Thyroid gland (tissue), 4 donors: ENCODE results near the gene MATN1. TPM values are rescaled to one million over a fixed set of nuclear protein-coding genes. Genes with fewer than 3 reads are reported as not detected.
A peak's percentile ranks its signal among the peaks of the same experiment; 100 is the strongest.

ENCODE experiments used
- DNase-seq, 2 donors: peaks; one replicate each; pipeline ENCODE4 v3.0.0-alpha.2; 2019
- H3K27ac ChIP-seq, 3 donors: fragments of 200-600 bp; sonication (generic); 1 replicate in 2 of 3; 2 replicates in 1 of 3; pipeline ENCODE4 v1.5.1; 2016 to 2019; ENCODE audit warnings: mild to moderate bottlenecking in 1 of 3, moderate library complexity in 1 of 3
- H3K27me3 ChIP-seq: fragments of 200-600 bp; sonication (generic); one replicate; pipeline ENCODE4 v1.5.1; 2019
- H3K36me3 ChIP-seq, 2 donors: fragments of 200-600 bp; sonication (generic); one replicate each; pipeline ENCODE4 v1.5.1; 2016 to 2019
- H3K4me1 ChIP-seq, 2 donors: fragments of 200-600 bp; sonication (generic); one replicate each; pipeline ENCODE4 v1.5.1; 2017 to 2019
- H3K4me3 ChIP-seq, 3 donors: fragments of 200-600 bp; sonication (generic); replicated peaks in 1 of 3; 1 replicate in 2 of 3; 2 replicates in 1 of 3; pipeline ENCODE4 v1.5.1; 2016; ENCODE audit warnings: mild to moderate bottlenecking in 1 of 3
- H3K9me3 ChIP-seq: fragments of 200-600 bp; sonication (generic); one replicate; pipeline ENCODE4 v1.5.1; 2017
- POLR2A ChIP-seq, 2 donors: fragments of 450-650 bp; IDR thresholded peaks; one replicate each; pipeline ENCODE4 v1.6.1; 2017; ENCODE audit warnings: antibody characterized with exemption in 2 of 2, mild to moderate bottlenecking in 2 of 2, moderate library complexity in 1 of 2
- whole genome bisulfite sequencing, 2 donors: methylation state at CpG; one replicate each; pipeline ENCODE4 v1.1.5; 2017; 5-methylcytosine and 5-hydroxymethylcytosine counted together
- intact Hi-C: fragments of 100-400 bp; cut with DNase I; formaldehyde crosslinking; loops from one replicate; pipeline ENCODE4 v1.15.1; 2023
- total RNA-seq, 4 donors: library from RNA; depleted of rRNA; stranded (reverse); fragments of >200 nt; gene quantifications; one replicate each; pipeline ENCODE4 v1.2.3, GENCODE V29; 2016
- TF ChIP-seq, protein P1 (sequence below), 6 experiments: fragments of 200-600 bp in 3 of 6; fragments of 450-650 bp in 3 of 6; sonication (generic) in 3 of 6; IDR thresholded peaks; one replicate each; pipeline ENCODE4 v1.5.1; 2016 to 2019; ENCODE audit warnings: antibody characterized with exemption in 6 of 6, mild to moderate bottlenecking in 2 of 6, inconsistent platforms in 1 of 6, moderate library complexity in 1 of 6

The MATN1 gene, protein sequence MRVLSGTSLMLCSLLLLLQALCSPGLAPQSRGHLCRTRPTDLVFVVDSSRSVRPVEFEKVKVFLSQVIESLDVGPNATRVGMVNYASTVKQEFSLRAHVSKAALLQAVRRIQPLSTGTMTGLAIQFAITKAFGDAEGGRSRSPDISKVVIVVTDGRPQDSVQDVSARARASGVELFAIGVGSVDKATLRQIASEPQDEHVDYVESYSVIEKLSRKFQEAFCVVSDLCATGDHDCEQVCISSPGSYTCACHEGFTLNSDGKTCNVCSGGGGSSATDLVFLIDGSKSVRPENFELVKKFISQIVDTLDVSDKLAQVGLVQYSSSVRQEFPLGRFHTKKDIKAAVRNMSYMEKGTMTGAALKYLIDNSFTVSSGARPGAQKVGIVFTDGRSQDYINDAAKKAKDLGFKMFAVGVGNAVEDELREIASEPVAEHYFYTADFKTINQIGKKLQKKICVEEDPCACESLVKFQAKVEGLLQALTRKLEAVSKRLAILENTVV
- 1 to 10 TPM in 1 of 4 donors, under 1 TPM in 1, not detected in 2; 0.45 to 3.0 TPM for total RNA-seq

DNA sequence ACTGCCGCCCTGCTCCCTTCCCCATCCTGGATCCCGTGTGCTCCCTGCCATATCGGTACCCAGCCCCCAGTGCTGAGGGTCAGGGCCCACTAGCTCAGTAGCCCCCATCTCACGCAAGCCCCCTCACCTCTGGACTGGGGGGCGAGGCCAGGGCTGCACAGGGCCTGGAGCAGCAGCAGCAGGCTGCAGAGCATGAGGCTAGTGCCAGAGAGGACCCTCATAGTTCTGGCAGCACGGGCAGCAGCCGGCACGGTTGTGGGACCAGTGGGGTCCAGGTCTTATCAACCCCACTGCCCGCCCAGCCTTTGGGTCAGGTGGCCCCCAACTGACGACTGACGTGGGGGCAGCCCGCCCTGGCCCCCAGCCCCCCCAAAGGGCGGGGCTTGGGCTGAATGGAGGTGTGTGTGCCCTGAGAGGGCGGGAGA is at the start of gene MATN1:
MATN1 (minus strand) TSS at position 255 of the 425 bp plus-strand sequence; CDS start at position 221, 34 bp downstream.
- Histone ChIP-seq H3K4me3 (no peak within 1 kb of the TSS), H3K27ac (peak within 1 kb of the TSS in 1 of 3 donors; percentile 46), H3K27me3 (no peaks in the 10 kb centered on the region), H3K36me3 (no peaks in the 10 kb centered on the region), H3K9me3 (no peaks in the 10 kb centered on the region), H3K4me1 (peaks cover 12 to 23% of the 10 kb centered on the region in 2 donors)
- 91 to 100% methylated on average over 1 to 12 of the region's 14 CpGs for WGBS, 2 donors
- intact Hi-C loops = no loop called here
- no peak for DNase-seq
- TF ChIP-seq, protein P1, sequence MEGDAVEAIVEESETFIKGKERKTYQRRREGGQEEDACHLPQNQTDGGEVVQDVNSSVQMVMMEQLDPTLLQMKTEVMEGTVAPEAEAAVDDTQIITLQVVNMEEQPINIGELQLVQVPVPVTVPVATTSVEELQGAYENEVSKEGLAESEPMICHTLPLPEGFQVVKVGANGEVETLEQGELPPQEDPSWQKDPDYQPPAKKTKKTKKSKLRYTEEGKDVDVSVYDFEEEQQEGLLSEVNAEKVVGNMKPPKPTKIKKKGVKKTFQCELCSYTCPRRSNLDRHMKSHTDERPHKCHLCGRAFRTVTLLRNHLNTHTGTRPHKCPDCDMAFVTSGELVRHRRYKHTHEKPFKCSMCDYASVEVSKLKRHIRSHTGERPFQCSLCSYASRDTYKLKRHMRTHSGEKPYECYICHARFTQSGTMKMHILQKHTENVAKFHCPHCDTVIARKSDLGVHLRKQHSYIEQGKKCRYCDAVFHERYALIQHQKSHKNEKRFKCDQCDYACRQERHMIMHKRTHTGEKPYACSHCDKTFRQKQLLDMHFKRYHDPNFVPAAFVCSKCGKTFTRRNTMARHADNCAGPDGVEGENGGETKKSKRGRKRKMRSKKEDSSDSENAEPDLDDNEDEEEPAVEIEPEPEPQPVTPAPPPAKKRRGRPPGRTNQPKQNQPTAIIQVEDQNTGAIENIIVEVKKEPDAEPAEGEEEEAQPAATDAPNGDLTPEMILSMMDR (IDR thresholded peaks at IDR 0.05) = no peak
- no peak for TF ChIP-seq POLR2A (IDR thresholded peaks at IDR 0.05)

DNA sequence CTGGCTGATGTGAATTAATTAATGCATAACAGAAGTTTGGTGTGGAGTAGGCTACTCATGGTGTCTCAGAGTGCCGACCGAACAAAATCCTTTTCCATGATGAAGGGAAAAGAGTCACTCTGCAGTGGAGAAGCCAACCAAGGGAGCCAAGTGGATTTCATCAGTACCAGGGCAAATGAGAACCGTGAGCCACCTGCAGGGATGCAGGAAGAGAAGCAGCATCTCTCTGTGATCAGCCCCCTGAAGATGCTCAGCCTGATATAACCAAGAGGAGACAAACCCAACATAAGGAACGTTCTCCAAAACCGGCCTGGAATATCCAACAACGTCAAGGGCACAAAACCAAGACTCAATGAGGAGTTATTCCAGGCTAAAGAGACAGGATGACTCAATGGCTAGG is 47.6 kb upstream of the MATN1 start:
- intact Hi-C loops = loop anchor here (5.0 kb wide), 1 partner anchor 34 kb away; no protein-coding TSS in a partner anchor
- 83 to 91% methylated on average over 6 of the region's 6 CpGs for WGBS, 2 donors
- no peaks in the 10 kb centered on the region for H3K36me3 ChIP-seq
- no peak overlapping the region for H3K27ac ChIP-seq
- no peaks in the 10 kb centered on the region for H3K9me3 ChIP-seq
- TF ChIP-seq POLR2A (IDR thresholded peaks at IDR 0.05) = no peak
- TF ChIP-seq, protein P1 (IDR thresholded peaks at IDR 0.05) = no peak
- no peaks in the 10 kb centered on the region for H3K27me3 ChIP-seq
- no peak for DNase-seq
- no peak overlapping the region for H3K4me3 ChIP-seq
- no peaks in the 10 kb centered on the region for H3K4me1 ChIP-seq

DNA sequence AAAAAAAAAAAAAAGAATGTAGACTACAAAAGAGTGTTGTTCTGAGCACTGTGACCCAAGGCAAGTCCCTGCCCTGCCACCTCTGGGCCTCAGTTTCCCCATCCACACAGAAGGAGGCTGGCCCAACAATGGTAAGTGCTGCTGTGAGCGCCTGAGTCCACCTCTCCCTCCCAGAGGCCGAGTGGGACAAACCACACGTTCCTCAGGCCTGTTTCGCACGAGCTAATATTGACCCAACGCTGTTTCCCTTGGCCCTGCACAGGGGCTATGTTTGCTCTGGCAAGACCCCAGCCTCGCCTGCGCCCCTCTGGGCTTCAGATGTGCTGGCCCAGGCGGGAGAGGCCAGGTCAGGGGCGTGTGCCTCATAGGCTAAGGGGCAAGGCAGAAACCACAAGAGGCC is 46.8 kb upstream of the MATN1 start:
- WGBS, 2 donors = 84 to 89% methylated on average over 10 of the region's 10 CpGs
- no peak for DNase-seq
- no peaks in the 10 kb centered on the region for H3K9me3 ChIP-seq
- no peaks in the 10 kb centered on the region for H3K4me1 ChIP-seq
- H3K27ac ChIP-seq = no peak overlapping the region
- no peaks in the 10 kb centered on the region for H3K36me3 ChIP-seq
- intact Hi-C loops = loop anchor here (5.0 kb wide), 1 partner anchor 33 kb away; no protein-coding TSS in a partner anchor
- TF ChIP-seq, protein P1 (IDR thresholded peaks at IDR 0.05) = no peak
- TF ChIP-seq POLR2A (IDR thresholded peaks at IDR 0.05) = no peak
- no peak overlapping the region for H3K4me3 ChIP-seq
- H3K27me3 ChIP-seq = no peaks in the 10 kb centered on the region

DNA sequence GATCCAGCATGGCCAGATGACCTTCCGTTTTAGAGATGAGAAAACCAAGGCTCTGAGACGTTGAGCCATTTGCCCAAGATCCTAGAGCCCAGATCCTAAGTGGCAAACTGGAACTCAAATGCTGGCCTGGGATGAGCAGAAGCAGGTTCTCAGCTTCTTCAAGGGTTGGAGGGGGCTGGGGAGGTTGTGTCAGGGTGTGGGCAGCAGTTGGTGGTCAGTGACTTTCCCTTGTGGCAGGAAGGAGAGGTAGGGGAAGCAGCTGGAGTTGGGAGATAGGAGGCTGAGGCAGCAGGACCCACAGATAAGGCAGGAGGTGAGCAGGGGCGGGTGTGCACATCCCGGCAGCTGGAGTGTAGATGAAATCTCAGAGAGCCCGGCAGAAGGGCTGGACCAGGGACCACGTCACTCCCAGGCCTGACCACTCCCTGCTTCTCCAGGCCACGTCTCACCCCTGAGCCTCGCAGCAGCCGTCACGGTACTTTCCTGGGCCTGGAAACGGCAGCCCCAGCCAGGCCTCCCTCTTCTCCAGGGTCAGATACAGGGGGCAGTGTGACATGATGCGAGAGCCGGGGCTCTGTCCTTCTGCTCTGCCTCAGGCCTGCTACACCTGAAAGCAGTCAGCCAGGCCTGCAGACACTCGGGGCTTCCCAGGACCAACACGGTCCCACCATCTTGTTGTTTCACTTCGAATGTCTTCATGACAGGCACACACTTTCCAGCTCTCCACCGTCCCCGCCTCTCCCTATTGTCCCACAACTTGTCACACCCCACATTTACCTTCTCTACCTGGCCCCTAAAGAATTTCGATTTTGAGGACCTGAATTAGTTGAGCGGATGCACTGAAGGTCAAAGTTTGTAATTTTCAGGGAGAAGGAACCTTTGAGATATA is 45.7 kb upstream of the MATN1 start:
- no peak for DNase-seq
- no peak overlapping the region for H3K27ac ChIP-seq
- intact Hi-C loops = no loop called here
- H3K4me1 ChIP-seq = no peaks in the 10 kb centered on the region
- no peaks in the 10 kb centered on the region for H3K27me3 ChIP-seq
- no peaks in the 10 kb centered on the region for H3K36me3 ChIP-seq
- WGBS, 2 donors = 83 to 90% methylated on average over 20 of the region's 20 CpGs
- TF ChIP-seq POLR2A (IDR thresholded peaks at IDR 0.05) = no peak
- TF ChIP-seq, protein P1 (IDR thresholded peaks at IDR 0.05) = no peak
- H3K9me3 ChIP-seq = no peaks in the 10 kb centered on the region
- no peak overlapping the region for H3K4me3 ChIP-seq
